ENCODE data around the gene PCNA. TPM values are rescaled to one million over a fixed set of nuclear protein-coding genes. Genes with fewer than 3 reads are reported as not detected.

Gene PCNA
- total and polyA plus RNA-seq, 9 of the 15 experiments (the other 6 are each of a cell fraction or from before 2014, with no cell fraction given) = 213 to 390 (median 291) TPM

DNA sequence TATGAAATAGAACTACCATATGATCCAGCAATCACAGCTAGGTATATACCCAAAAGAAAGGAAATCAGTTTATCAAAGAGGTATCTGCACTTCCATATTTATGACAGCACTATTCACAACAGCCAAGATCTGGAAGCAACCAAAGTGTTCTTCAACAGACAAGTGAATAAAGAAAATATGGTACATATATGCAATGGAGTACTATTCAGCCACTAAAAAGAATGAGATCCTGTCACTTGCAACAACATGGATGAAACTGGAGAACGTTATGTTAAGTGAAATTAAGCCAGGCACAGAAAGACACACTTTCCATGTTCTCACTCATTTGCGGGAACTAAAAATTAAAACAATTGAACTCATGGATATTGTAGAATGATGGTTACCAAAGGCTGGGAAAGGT is 15.3 kb downstream of the PCNA start (continued):
- TF ChIP-seq, protein P1, sequence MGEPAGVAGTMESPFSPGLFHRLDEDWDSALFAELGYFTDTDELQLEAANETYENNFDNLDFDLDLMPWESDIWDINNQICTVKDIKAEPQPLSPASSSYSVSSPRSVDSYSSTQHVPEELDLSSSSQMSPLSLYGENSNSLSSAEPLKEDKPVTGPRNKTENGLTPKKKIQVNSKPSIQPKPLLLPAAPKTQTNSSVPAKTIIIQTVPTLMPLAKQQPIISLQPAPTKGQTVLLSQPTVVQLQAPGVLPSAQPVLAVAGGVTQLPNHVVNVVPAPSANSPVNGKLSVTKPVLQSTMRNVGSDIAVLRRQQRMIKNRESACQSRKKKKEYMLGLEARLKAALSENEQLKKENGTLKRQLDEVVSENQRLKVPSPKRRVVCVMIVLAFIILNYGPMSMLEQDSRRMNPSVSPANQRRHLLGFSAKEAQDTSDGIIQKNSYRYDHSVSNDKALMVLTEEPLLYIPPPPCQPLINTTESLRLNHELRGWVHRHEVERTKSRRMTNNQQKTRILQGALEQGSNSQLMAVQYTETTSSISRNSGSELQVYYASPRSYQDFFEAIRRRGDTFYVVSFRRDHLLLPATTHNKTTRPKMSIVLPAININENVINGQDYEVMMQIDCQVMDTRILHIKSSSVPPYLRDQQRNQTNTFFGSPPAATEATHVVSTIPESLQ (CRISPR knock-in tag; IDR thresholded peaks at IDR 0.05) = no peak
- TF ChIP-seq SIRT6 (IDR thresholded peaks at IDR 0.05; ENCODE audit: low read depth, low read length) = no peak
- TF ChIP-seq, protein P2, sequence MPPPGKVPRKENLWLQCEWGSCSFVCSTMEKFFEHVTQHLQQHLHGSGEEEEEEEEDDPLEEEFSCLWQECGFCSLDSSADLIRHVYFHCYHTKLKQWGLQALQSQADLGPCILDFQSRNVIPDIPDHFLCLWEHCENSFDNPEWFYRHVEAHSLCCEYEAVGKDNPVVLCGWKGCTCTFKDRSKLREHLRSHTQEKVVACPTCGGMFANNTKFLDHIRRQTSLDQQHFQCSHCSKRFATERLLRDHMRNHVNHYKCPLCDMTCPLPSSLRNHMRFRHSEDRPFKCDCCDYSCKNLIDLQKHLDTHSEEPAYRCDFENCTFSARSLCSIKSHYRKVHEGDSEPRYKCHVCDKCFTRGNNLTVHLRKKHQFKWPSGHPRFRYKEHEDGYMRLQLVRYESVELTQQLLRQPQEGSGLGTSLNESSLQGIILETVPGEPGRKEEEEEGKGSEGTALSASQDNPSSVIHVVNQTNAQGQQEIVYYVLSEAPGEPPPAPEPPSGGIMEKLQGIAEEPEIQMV (tag; conservative IDR thresholded peaks at IDR 0.05; ENCODE audit: low read depth) = no peak
- TF ChIP-seq BRD9 (IDR thresholded peaks at IDR 0.05; ENCODE audit: low read depth, partially characterized antibody) = no peak
- TF ChIP-seq FOSL1 (tag; conservative IDR thresholded peaks at IDR 0.05) = no peak
- TF ChIP-seq, protein P3, sequence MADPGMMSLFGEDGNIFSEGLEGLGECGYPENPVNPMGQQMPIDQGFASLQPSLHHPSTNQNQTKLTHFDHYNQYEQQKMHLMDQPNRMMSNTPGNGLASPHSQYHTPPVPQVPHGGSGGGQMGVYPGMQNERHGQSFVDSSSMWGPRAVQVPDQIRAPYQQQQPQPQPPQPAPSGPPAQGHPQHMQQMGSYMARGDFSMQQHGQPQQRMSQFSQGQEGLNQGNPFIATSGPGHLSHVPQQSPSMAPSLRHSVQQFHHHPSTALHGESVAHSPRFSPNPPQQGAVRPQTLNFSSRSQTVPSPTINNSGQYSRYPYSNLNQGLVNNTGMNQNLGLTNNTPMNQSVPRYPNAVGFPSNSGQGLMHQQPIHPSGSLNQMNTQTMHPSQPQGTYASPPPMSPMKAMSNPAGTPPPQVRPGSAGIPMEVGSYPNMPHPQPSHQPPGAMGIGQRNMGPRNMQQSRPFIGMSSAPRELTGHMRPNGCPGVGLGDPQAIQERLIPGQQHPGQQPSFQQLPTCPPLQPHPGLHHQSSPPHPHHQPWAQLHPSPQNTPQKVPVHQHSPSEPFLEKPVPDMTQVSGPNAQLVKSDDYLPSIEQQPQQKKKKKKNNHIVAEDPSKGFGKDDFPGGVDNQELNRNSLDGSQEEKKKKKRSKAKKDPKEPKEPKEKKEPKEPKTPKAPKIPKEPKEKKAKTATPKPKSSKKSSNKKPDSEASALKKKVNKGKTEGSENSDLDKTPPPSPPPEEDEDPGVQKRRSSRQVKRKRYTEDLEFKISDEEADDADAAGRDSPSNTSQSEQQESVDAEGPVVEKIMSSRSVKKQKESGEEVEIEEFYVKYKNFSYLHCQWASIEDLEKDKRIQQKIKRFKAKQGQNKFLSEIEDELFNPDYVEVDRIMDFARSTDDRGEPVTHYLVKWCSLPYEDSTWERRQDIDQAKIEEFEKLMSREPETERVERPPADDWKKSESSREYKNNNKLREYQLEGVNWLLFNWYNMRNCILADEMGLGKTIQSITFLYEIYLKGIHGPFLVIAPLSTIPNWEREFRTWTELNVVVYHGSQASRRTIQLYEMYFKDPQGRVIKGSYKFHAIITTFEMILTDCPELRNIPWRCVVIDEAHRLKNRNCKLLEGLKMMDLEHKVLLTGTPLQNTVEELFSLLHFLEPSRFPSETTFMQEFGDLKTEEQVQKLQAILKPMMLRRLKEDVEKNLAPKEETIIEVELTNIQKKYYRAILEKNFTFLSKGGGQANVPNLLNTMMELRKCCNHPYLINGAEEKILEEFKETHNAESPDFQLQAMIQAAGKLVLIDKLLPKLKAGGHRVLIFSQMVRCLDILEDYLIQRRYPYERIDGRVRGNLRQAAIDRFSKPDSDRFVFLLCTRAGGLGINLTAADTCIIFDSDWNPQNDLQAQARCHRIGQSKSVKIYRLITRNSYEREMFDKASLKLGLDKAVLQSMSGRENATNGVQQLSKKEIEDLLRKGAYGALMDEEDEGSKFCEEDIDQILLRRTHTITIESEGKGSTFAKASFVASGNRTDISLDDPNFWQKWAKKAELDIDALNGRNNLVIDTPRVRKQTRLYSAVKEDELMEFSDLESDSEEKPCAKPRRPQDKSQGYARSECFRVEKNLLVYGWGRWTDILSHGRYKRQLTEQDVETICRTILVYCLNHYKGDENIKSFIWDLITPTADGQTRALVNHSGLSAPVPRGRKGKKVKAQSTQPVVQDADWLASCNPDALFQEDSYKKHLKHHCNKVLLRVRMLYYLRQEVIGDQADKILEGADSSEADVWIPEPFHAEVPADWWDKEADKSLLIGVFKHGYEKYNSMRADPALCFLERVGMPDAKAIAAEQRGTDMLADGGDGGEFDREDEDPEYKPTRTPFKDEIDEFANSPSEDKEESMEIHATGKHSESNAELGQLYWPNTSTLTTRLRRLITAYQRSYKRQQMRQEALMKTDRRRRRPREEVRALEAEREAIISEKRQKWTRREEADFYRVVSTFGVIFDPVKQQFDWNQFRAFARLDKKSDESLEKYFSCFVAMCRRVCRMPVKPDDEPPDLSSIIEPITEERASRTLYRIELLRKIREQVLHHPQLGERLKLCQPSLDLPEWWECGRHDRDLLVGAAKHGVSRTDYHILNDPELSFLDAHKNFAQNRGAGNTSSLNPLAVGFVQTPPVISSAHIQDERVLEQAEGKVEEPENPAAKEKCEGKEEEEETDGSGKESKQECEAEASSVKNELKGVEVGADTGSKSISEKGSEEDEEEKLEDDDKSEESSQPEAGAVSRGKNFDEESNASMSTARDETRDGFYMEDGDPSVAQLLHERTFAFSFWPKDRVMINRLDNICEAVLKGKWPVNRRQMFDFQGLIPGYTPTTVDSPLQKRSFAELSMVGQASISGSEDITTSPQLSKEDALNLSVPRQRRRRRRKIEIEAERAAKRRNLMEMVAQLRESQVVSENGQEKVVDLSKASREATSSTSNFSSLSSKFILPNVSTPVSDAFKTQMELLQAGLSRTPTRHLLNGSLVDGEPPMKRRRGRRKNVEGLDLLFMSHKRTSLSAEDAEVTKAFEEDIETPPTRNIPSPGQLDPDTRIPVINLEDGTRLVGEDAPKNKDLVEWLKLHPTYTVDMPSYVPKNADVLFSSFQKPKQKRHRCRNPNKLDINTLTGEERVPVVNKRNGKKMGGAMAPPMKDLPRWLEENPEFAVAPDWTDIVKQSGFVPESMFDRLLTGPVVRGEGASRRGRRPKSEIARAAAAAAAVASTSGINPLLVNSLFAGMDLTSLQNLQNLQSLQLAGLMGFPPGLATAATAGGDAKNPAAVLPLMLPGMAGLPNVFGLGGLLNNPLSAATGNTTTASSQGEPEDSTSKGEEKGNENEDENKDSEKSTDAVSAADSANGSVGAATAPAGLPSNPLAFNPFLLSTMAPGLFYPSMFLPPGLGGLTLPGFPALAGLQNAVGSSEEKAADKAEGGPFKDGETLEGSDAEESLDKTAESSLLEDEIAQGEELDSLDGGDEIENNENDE (IDR thresholded peaks at IDR 0.05; ENCODE audit: low read depth, low read length) = no peak
- TF ChIP-seq, protein P4, sequence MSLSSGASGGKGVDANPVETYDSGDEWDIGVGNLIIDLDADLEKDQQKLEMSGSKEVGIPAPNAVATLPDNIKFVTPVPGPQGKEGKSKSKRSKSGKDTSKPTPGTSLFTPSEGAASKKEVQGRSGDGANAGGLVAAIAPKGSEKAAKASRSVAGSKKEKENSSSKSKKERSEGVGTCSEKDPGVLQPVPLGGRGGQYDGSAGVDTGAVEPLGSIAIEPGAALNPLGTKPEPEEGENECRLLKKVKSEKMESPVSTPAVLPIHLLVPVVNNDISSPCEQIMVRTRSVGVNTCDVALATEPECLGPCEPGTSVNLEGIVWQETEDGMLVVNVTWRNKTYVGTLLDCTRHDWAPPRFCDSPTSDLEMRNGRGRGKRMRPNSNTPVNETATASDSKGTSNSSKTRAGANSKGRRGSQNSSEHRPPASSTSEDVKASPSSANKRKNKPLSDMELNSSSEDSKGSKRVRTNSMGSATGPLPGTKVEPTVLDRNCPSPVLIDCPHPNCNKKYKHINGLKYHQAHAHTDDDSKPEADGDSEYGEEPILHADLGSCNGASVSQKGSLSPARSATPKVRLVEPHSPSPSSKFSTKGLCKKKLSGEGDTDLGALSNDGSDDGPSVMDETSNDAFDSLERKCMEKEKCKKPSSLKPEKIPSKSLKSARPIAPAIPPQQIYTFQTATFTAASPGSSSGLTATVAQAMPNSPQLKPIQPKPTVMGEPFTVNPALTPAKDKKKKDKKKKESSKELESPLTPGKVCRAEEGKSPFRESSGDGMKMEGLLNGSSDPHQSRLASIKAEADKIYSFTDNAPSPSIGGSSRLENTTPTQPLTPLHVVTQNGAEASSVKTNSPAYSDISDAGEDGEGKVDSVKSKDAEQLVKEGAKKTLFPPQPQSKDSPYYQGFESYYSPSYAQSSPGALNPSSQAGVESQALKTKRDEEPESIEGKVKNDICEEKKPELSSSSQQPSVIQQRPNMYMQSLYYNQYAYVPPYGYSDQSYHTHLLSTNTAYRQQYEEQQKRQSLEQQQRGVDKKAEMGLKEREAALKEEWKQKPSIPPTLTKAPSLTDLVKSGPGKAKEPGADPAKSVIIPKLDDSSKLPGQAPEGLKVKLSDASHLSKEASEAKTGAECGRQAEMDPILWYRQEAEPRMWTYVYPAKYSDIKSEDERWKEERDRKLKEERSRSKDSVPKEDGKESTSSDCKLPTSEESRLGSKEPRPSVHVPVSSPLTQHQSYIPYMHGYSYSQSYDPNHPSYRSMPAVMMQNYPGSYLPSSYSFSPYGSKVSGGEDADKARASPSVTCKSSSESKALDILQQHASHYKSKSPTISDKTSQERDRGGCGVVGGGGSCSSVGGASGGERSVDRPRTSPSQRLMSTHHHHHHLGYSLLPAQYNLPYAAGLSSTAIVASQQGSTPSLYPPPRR (CRISPR knock-in tag; IDR thresholded peaks at IDR 0.05; ENCODE audit: borderline replicate concordance) = no peak

All from K562 (cell line).